HEK293T (cell line): Measurements from ENCODE around the gene MKLN1.

Source experiments
- BHLHE40 ChIP-seq: fragments of 450-650 bp; IDR thresholded peaks from 2 replicates; pipeline ENCODE4 v1.6.1; 2016; ENCODE audit warnings: mild to moderate bottlenecking, moderate library complexity, borderline replicate concordance
- FOXK2 ChIP-seq: fragments of 450-650 bp; IDR thresholded peaks from 2 replicates; pipeline ENCODE4 v1.6.1; 2016; ENCODE audit warnings: mild to moderate bottlenecking
- FOXM1 ChIP-seq: fragments of 450-650 bp; IDR thresholded peaks from 2 replicates; pipeline ENCODE4 v1.6.1; 2017; ENCODE audit warnings: mild to moderate bottlenecking, borderline replicate concordance
- HDGF ChIP-seq: fragments of 450-650 bp; IDR thresholded peaks from 2 replicates; pipeline ENCODE4 v1.6.1; 2017; ENCODE audit warnings: antibody characterized with exemption, borderline replicate concordance
- L3MBTL2 ChIP-seq: fragments of 450-650 bp; conservative IDR thresholded peaks from 2 replicates; pipeline ENCODE4 v1.6.1; 2016; ENCODE audit warnings: mild to moderate bottlenecking
- LEF1 ChIP-seq: fragments of 450-650 bp; IDR thresholded peaks from 2 replicates; pipeline ENCODE4 v1.6.1; 2017; ENCODE audit warnings: mild to moderate bottlenecking, borderline replicate concordance
- PKNOX1 ChIP-seq: fragments of 450-650 bp; IDR thresholded peaks from 2 replicates; pipeline ENCODE4 v1.6.1; 2016
- SP1 ChIP-seq: fragments of 450-650 bp; IDR thresholded peaks from 2 replicates; pipeline ENCODE4 v1.6.1; 2017
- SUZ12 ChIP-seq: fragments of 450-650 bp; IDR thresholded peaks from 2 replicates; pipeline ENCODE4 v1.6.1; 2016; ENCODE audit warnings: mild to moderate bottlenecking
- TARDBP ChIP-seq: fragments of 450-650 bp; IDR thresholded peaks from 2 replicates; pipeline ENCODE4 v1.6.1; 2016
- ZNF384 ChIP-seq: fragments of 450-650 bp; IDR thresholded peaks from 2 replicates; pipeline ENCODE4 v1.6.1; 2016

DNA sequence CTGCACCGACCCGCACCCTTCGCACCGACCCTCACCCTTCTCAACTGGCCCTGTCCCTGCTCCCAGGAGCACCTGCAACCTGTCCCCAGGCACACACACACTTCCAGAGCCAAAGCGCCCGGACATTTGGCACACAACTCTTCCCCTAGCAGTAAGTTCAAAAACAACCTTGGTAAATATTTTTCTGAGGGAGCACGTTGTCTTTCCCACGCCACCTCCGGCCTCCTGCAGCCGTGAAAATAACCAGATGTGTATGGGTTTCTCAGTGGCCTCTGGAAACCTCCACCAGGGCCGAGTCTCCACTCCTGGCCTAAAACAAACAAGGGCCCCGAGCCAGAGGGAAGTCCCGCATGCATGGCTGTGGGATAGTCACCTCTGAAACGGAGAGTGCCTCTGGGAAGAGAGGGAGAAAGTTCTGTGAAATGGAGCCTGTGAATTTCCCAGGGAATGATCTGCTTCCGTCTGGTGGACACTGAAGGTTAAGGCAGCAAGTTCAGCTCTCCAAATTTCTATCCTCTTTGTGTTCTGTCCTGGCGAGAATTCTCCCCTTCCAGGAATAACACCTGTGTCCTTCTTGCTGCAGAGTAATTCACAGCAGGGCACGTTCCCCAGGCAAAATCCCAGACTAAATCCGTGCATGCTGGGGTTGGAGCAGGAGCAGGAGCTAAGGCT, 213.0 kb downstream of the MKLN1 start:
- TF ChIP-seq FOXM1 (no peak), HDGF (no peak), ZNF384 (no peak), SUZ12 (no peak), BHLHE40 (no peak), PKNOX1 (no peak), LEF1 (no peak), TARDBP (no peak), FOXK2 (no peak), L3MBTL2 (no peak), SP1 (no peak)
